Neural progenitor cell (in vitro differentiated cells): ENCODE results near the gene EXOC6B. TPM values are rescaled to one million over a fixed set of nuclear protein-coding genes. Genes with fewer than 3 reads are reported as not detected.

ENCODE experiments used
- DNase-seq: peaks from one replicate; pipeline ENCODE4 v3.0.0-alpha.2; 2016; ENCODE audit warnings: low spot score
- H2AFZ ChIP-seq: fragments of 200-600 bp; sonication (generic); replicated peaks from 2 replicates; pipeline ENCODE4 v1.6.1; 2016; ENCODE audit warnings: antibody characterized with exemption
- H3F3A ChIP-seq: fragments of 200-600 bp; sonication (generic); 2 replicates; pipeline ENCODE4 v1.6.1; 2016; ENCODE audit warnings: antibody characterized with exemption, low read depth
- H3K27ac ChIP-seq: fragments of 200-600 bp; sonication (generic); 2 replicates; pipeline ENCODE4 v1.5.1; 2016; ENCODE audit warnings: mild to moderate bottlenecking
- H3K27me3 ChIP-seq: fragments of 200-600 bp; sonication (generic); 2 replicates; pipeline ENCODE4 v1.6.1; 2016; ENCODE audit warnings: mild to moderate bottlenecking, moderate library complexity
- H3K36me3 ChIP-seq: fragments of 200-600 bp; sonication (generic); 2 replicates; pipeline ENCODE4 v1.5.1; 2016
- H3K4me1 ChIP-seq: fragments of 200-600 bp; sonication (generic); 2 replicates; pipeline ENCODE4 v1.6.1; 2016; ENCODE audit warnings: mixed run types
- H3K4me2 ChIP-seq: fragments of 200-600 bp; sonication (generic); 2 replicates; pipeline ENCODE4 v1.6.1; 2016
- H3K4me3 ChIP-seq: fragments of 200-600 bp; sonication (generic); 2 replicates; pipeline ENCODE4 v1.5.1; 2016
- H3K79me2 ChIP-seq: fragments of 200-600 bp; sonication (generic); 2 replicates; pipeline ENCODE4 v1.6.1; 2016; ENCODE audit warnings: low read depth
- H3K9ac ChIP-seq: fragments of 200-600 bp; sonication (generic); 2 replicates; pipeline ENCODE4 v1.6.1; 2016
- H3K9me3 ChIP-seq: fragments of 200-600 bp; sonication (generic); 2 replicates; pipeline ENCODE4 v1.5.1; 2016; ENCODE audit warnings: low read depth
- H4K20me1 ChIP-seq: fragments of 200-600 bp; sonication (generic); 2 replicates; pipeline ENCODE4 v1.6.1; 2016; ENCODE audit warnings: low read depth
- H3K27ac Mint-ChIP-seq: 3 replicates; pipeline ENCODE4 v1.8.0; 2021; ENCODE audit warnings: mixed read lengths
- H3K27me3 Mint-ChIP-seq: 2 replicates; pipeline ENCODE4 v1.8.0; 2022; ENCODE audit warnings: low read depth, mild to moderate bottlenecking, inconsistent platforms, moderate library complexity, mixed read lengths; ENCODE audit not compliant: insufficient read depth
- H3K36me3 Mint-ChIP-seq: 3 replicates; pipeline ENCODE4 v1.8.0; 2021; ENCODE audit warnings: mixed read lengths
- H3K4me1 Mint-ChIP-seq: 3 replicates; pipeline ENCODE4 v1.8.0; 2021; ENCODE audit warnings: mixed read lengths
- H3K4me3 Mint-ChIP-seq: 3 replicates; pipeline ENCODE4 v1.8.0; 2021; ENCODE audit warnings: mild to moderate bottlenecking, moderate library complexity, mixed read lengths
- H3K9me3 Mint-ChIP-seq: 3 replicates; pipeline ENCODE4 v1.8.0; 2020; ENCODE audit warnings: mixed read lengths
- CTCF ChIP-seq: fragments of 200-600 bp; sonication (generic); IDR thresholded peaks from 2 replicates; pipeline ENCODE4 v1.5.1; 2017; ENCODE audit warnings: antibody characterized with exemption, mild to moderate bottlenecking
- EZH2 ChIP-seq: fragments of 200-600 bp; sonication (generic); IDR thresholded peaks from 2 replicates; pipeline ENCODE4 v1.6.1; 2017; ENCODE audit warnings: antibody characterized with exemption, mild to moderate bottlenecking, moderate library complexity
- EZH2phosphoT487 ChIP-seq: fragments of 200-600 bp; sonication (generic); IDR thresholded peaks from 2 replicates; pipeline ENCODE4 v1.6.1; 2017; ENCODE audit warnings: antibody characterized with exemption
- total RNA-seq: library from RNA; depleted of rRNA; stranded (reverse); fragments of >200 nt; gene quantifications from 2 replicates; pipeline ENCODE4 v1.2.3, GENCODE V29; 2015; ENCODE audit warnings: low replicate concordance

EXOC6B gene
- total RNA-seq, 1 donor from 2014 or later, result 41.2 TPM

- H3K4me1 Mint-ChIP-seq, result no peaks in the 10 kb centered on the region
- Histone ChIP-seq H3K79me2 (no peaks in the 10 kb centered on the region), H3F3A (no peaks in the 10 kb centered on the region), H3K27ac (no peak overlapping the region), H3K4me2 (no peak overlapping the region), H3K4me1 (peaks cover 4% of the 10 kb centered on the region), H3K27me3 (no peaks in the 10 kb centered on the region), H4K20me1 (no peaks in the 10 kb centered on the region), H3K4me3 (no peak overlapping the region), H2AFZ (no peak overlapping the region), H3K9ac (no peak overlapping the region), H3K36me3 (peaks cover 6% of the 10 kb centered on the region), H3K9me3 (peaks cover 7% of the 10 kb centered on the region)
- H3K4me3 Mint-ChIP-seq, result no peak overlapping the region
- DNase-seq, result no peak
- H3K36me3 Mint-ChIP-seq, result no peaks in the 10 kb centered on the region
- H3K9me3 Mint-ChIP-seq, result peaks cover 2% of the 10 kb centered on the region
- no peak overlapping the region for H3K27ac Mint-ChIP-seq
- H3K27me3 Mint-ChIP-seq, result no peaks in the 10 kb centered on the region
- TF ChIP-seq EZH2phosphoT487 (no peak), EZH2 (no peak), CTCF (no peak)
Observed at GRCh38 chr2:72341639-72342038, 484.2 kb downstream of the EXOC6B start.

- Mint-ChIP-seq H3K9me3 (peaks cover 2% of the 10 kb centered on the region), H3K4me1 (no peaks in the 10 kb centered on the region)
- H2AFZ ChIP-seq, result no peak overlapping the region
Observed at GRCh38 chr2:72340665-72341064, 485.2 kb downstream of the EXOC6B start.

GRCh38 chr2:72338076-72338475, 487.8 kb downstream of the EXOC6B start:
- Histone ChIP-seq H3K79me2 (no peaks in the 10 kb centered on the region), H3K9me3 (no peaks in the 10 kb centered on the region), H3F3A (no peaks in the 10 kb centered on the region), H3K27ac (no peak overlapping the region), H2AFZ (no peak overlapping the region), H3K4me2 (no peak overlapping the region), H3K4me3 (no peak overlapping the region), H3K36me3 (no peaks in the 10 kb centered on the region), H4K20me1 (no peaks in the 10 kb centered on the region), H3K4me1 (peaks cover 4% of the 10 kb centered on the region), H3K27me3 (no peaks in the 10 kb centered on the region), H3K9ac (no peak overlapping the region)
- no peak overlapping the region for H3K27ac Mint-ChIP-seq
- no peak overlapping the region for H3K4me3 Mint-ChIP-seq
- H3K27me3 Mint-ChIP-seq, result no peaks in the 10 kb centered on the region
- no peak for TF ChIP-seq EZH2phosphoT487
- no peak for TF ChIP-seq CTCF
- no peak for TF ChIP-seq EZH2
- DNase-seq, result no peak
- no peaks in the 10 kb centered on the region for H3K36me3 Mint-ChIP-seq
- H3K9me3 Mint-ChIP-seq, result no peaks in the 10 kb centered on the region
- H3K4me1 Mint-ChIP-seq, result no peaks in the 10 kb centered on the region

More at GRCh38 chr2:72340665-72341064, 485.2 kb downstream of the EXOC6B start:
- Mint-ChIP-seq H3K27me3 (no peaks in the 10 kb centered on the region), H3K27ac (no peak overlapping the region), H3K4me3 (no peak overlapping the region), H3K36me3 (no peaks in the 10 kb centered on the region)
- no peak overlapping the region for H3K9ac ChIP-seq
- H3K36me3 ChIP-seq, result peaks cover 6% of the 10 kb centered on the region
- peak; percentile 21 for DNase-seq
- H3K4me3 ChIP-seq, result no peak overlapping the region
- peaks cover 4% of the 10 kb centered on the region for H3K4me1 ChIP-seq
- H3F3A ChIP-seq, result no peaks in the 10 kb centered on the region
- H3K27ac ChIP-seq, result no peak overlapping the region
- no peaks in the 10 kb centered on the region for H3K79me2 ChIP-seq
- TF ChIP-seq CTCF (no peak), EZH2 (no peak)
- H3K9me3 ChIP-seq, result peaks cover 7% of the 10 kb centered on the region
- no peaks in the 10 kb centered on the region for H3K27me3 ChIP-seq
- no peaks in the 10 kb centered on the region for H4K20me1 ChIP-seq
- no peak overlapping the region for H3K4me2 ChIP-seq
